ENCODE results near the gene DACT1.

Gene DACT1

GRCh38 chr14:58628406-58628805, 9.4 kb upstream of the DACT1 start:
- no peak for TF ChIP-seq CTCF (conservative IDR thresholded peaks at IDR 0.05)

GRCh38 chr14:58629281-58629680, 8.5 kb upstream of the DACT1 start:
- no peak overlapping the region for H3K27ac ChIP-seq
- TF ChIP-seq CTCF (conservative IDR thresholded peaks at IDR 0.05): no peak

More at GRCh38 chr14:58628406-58628805, 9.4 kb upstream of the DACT1 start:
- H3K27ac ChIP-seq: no peak overlapping the region

- H3K27ac ChIP-seq: no peak overlapping the region
- no peak for TF ChIP-seq CTCF (conservative IDR thresholded peaks at IDR 0.05)
Observed at GRCh38 chr14:58631732-58632131, 6.0 kb upstream of the DACT1 start.

GRCh38 chr14:58633831-58634230, 3.9 kb upstream of the DACT1 start:
- H3K27ac ChIP-seq: no peak overlapping the region
- TF ChIP-seq CTCF (conservative IDR thresholded peaks at IDR 0.05): no peak

- no peak for TF ChIP-seq CTCF (conservative IDR thresholded peaks at IDR 0.05)
- H3K27ac ChIP-seq: no peak overlapping the region
Observed at GRCh38 chr14:58634406-58635090, 3.2 kb upstream of the DACT1 start.

- no peak overlapping the region for H3K27ac ChIP-seq
- no peak for TF ChIP-seq CTCF (conservative IDR thresholded peaks at IDR 0.05)
Observed at GRCh38 chr14:58635091-58635830, 2.5 kb upstream of the DACT1 start.

GRCh38 chr14:58636129-58636528, 1.6 kb upstream of the DACT1 start:
- no peak for TF ChIP-seq CTCF (conservative IDR thresholded peaks at IDR 0.05)
- no peak overlapping the region for H3K27ac ChIP-seq
